D721Med (cell line): ENCODE measurements around the gene MCUB.

Source experiments
- DNase-seq: peaks from one replicate; pipeline ENCODE4 v3.0.0; 2011; ENCODE audit warnings: low spot score; ENCODE audit not compliant: insufficient read length
- FAIRE-seq: peaks from 2 replicates; lab custom pipeline; 2011; peaks lifted over from hg19 to GRCh38; lab: Jason Lieb, UNC
- TF ChIP-seq, protein P1 (sequence below): IDR thresholded peaks from 2 replicates; pipeline ENCODE4 v1.5.1; 2012; ENCODE audit warnings: mild to moderate bottlenecking, control low read depth; ENCODE audit not compliant: insufficient read depth; ENCODE audit errors: missing control alignments

Gene MCUB

DNA sequence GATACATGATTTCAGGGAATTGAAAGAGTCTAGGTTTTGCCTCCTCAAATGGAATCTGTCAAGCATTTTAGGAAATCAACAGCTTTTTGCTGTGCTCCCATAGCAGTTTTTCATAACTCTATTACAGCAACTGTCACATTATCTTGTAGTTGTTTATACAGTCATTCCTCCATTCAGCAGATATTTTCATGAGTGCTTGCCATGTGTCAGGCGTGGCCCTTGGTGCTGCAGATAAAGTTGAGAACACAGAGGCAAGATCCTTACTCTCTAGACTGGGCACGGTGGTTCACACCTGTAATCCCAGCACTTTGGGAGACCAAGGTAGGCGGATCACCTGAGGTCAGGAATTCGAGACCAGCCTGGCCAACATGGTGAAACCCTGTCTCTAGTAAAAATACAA, 67.3 kb downstream of the MCUB start:
- DNase-seq, result no peak
- no peak for FAIRE-seq
- TF ChIP-seq, protein P1, sequence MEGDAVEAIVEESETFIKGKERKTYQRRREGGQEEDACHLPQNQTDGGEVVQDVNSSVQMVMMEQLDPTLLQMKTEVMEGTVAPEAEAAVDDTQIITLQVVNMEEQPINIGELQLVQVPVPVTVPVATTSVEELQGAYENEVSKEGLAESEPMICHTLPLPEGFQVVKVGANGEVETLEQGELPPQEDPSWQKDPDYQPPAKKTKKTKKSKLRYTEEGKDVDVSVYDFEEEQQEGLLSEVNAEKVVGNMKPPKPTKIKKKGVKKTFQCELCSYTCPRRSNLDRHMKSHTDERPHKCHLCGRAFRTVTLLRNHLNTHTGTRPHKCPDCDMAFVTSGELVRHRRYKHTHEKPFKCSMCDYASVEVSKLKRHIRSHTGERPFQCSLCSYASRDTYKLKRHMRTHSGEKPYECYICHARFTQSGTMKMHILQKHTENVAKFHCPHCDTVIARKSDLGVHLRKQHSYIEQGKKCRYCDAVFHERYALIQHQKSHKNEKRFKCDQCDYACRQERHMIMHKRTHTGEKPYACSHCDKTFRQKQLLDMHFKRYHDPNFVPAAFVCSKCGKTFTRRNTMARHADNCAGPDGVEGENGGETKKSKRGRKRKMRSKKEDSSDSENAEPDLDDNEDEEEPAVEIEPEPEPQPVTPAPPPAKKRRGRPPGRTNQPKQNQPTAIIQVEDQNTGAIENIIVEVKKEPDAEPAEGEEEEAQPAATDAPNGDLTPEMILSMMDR, result no peak

DNA sequence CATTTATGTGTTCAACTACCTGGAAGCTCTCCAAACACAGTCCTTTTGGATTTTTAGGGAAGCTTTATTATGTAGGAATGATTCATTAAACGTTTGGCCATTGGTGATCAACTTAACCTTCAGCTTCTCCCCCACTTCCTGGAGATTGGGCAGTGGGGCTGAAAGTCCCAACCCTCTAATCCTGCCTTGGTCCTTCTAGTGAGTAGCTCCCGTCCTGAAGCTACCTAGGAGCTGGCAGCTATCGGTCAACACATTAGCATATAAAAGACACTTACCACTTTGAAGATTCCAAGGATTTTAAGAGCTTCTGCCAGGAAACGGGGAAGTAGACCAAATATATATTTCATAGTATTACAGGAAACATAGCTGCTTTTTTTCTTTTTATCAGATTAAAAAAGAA, 69.7 kb downstream of the MCUB start:
- FAIRE-seq (no peak), DNase-seq (no peak)
- TF ChIP-seq, protein P1, result no peak

DNA sequence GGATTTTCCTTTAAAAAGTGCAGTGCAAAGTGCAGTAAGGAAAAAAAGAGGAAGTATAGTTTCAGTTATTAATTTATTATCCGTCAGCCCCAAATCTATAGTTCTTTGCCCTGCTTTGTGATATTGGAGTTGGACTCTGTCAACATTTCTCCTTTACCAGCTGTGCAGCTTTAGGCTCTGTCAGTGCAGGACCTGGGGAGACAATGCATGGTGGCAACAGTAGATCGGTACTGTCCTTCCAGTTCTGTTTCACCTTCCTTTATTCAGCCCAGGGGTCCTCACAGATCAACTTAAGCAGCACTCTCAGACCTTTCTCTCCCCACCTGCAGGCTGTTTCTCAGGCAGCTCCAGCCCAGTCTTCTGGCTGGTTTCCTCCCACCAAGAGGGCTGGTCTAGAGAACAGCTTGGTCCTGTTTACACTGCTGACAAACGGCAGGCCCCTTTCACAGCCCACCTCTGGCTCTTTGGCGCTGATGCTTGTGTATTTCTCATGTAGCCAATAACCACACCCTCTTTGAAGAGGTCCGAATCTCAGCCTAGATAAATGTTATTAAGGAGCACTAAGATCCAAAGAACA, 71.6 kb downstream of the MCUB start:
- TF ChIP-seq, protein P1, result no peak
- FAIRE-seq (no peak), DNase-seq (no peak)

DNA sequence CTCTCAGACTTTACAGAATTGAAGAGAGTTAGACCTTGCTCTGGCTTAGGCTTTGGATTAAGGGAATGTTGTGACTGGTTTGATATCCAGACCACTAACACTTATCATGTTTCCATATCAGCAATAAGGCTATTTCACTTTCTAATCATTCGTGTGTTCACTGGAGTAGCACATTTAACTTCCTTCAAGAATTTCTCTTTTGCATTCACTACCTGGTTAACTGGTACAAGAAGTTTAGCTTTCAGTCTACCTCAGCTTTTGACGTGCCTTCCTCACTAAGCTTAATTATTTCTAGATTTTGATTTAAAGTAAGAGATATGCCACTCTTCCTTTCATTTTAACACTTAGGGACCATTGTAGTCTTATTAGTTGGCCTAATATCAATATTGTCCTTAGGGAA, 80.6 kb downstream of the MCUB start:
- DNase-seq, result no peak
- TF ChIP-seq, protein P1, result no peak
- no peak for FAIRE-seq

DNA sequence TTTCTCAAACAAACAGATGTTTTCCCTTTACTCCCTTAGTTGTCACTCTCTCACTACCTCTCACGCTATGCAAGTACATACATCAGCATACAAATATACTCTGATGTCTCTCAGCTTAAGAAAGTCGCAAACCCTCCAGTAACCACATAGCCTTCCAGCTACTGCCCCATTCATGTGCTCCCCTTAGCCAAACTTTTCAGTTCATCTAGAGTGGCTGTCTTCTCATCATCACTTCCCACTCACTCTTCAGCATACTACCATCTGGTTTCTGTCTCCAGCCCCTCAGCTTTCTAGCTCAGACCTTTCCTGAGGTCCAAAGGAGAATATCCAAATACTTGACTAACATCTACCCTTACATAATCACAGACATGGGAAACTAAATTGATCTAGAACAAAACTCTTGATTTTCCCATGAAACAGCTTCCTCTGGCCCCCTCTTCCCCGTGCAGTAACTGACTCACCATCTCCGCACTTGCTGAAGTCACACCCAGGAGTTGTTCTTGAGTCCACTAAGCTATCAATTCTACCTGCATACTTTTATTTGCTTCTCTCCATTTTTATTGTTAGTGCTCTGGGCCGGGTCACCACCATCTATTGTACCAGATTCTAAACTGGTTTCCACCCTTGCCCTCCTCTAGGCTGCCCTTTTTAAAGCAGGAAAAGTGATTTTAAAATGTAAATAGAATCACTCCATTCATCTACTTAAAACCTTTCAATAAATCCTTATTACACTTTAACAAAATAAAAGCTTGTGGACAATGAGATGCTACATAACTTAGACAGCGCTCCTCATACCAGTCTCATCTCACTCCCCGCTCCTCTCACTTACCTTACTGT, 86.0 kb downstream of the MCUB start:
- TF ChIP-seq, protein P1, result no peak
- DNase-seq, result no peak
- no peak for FAIRE-seq

DNA sequence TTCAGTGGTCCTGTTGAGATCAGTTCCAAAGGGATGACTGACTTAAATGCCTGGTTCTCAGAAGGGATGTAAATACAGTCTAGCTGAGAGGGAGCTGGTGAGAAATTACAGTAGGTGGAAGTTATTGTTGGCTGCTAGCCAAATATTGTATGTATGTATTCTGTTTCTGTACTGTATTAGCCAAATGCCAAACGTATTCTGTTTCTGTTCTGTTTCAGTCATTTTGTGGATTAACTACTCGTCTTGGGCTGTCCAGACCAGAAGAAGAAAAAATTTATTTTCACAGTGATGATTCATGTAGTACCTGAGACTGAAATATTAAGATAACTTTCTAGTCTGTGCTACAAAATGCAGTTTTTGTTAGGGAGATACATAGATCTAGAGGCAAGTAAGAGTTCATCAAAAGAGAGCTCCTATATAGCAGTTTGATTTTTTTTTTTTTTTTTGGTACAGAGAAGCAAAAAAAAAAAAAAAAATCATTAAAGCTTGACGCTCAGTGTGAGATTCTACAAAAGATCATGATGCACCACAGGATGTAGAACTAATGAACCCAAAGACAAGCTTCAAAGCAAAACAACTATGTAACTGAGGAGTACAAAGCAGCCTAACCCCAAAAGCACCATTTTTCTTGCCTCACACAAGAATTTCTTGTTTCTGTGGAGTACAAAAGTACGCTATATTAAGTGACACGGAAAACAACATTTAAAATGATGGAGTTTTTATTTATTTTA, 88.4 kb downstream of the MCUB start:
- TF ChIP-seq, protein P1, result no peak
- DNase-seq (no peak), FAIRE-seq (no peak)
